Endothelial cell of umbilical vein (primary cell): Measurements from ENCODE around the gene HK1. TPM values are rescaled to one million over a fixed set of nuclear protein-coding genes. Genes with fewer than 3 reads are reported as not detected.

Experiments used
- BruUV-seq: library from RNA; stranded (reverse); fragments of 400-500 nt; replicated peaks from 2 replicates; lab custom pipeline; 2021; lab: Mats Ljungman, UMichigan
- CTCF ChIA-PET: fragments of 300-600, 350-600 bp; sonication (Branson Sonifier 250); formaldehyde crosslinking; loops from one replicate; lab custom pipeline; 2021; ENCODE audit warnings: antibody characterized with exemption, inconsistent platforms; lab: Charles Lee
- POLR2A ChIA-PET: fragments of 300-600, 350-600 bp; sonication (Branson Sonifier 250); formaldehyde crosslinking; loops from one replicate; lab custom pipeline; 2021; ENCODE audit warnings: antibody characterized with exemption, inconsistent platforms; lab: Charles Lee
- DNase-seq: peaks from one replicate; pipeline ENCODE4 v3.0.0-alpha.2; 2011; ENCODE audit warnings: low read depth, low spot score
- FAIRE-seq: peaks from 2 replicates; lab custom pipeline; 2011; peaks lifted over from hg19 to GRCh38; lab: Jason Lieb, UNC
- H2AFZ ChIP-seq: 2 replicates; pipeline ENCODE4 v1.6.0; 2012; ENCODE audit warnings: low read depth, low read length, control low read depth, inconsistent platforms
- H3K27ac ChIP-seq: 2 replicates; pipeline ENCODE4 v1.5.1; 2011; ENCODE audit warnings: low read depth, mild to moderate bottlenecking, control low read depth, low read length, moderate library complexity; ENCODE audit not compliant: insufficient read depth
- H3K27me3 ChIP-seq, 2 experiments: 2 replicates each; pipeline versions ENCODE4 v1.6.0 to v1.6.1; 2011; ENCODE audit warnings: low read length in 2 of 2, mixed read lengths in 1 of 2; ENCODE audit not compliant: control insufficient read depth in 2 of 2, insufficient read depth in 2 of 2
- H3K36me3 ChIP-seq, 2 experiments: 2 replicates in 1 of 2; 3 replicates in 1 of 2; pipeline ENCODE4 v1.5.1; 2011; ENCODE audit warnings: low read length in 2 of 2, mild to moderate bottlenecking in 1 of 2, moderate library complexity in 1 of 2; ENCODE audit not compliant: control insufficient read depth in 2 of 2, insufficient read depth in 2 of 2; ENCODE audit errors: extremely low read depth in 1 of 2
- H3K4me1 ChIP-seq: 3 replicates; pipeline ENCODE4 v1.5.1; 2011; ENCODE audit warnings: mild to moderate bottlenecking, low read length; ENCODE audit not compliant: control insufficient read depth, insufficient read depth; ENCODE audit errors: extremely low read depth
- H3K4me2 ChIP-seq: 2 replicates; pipeline ENCODE4 v1.6.1; 2011; ENCODE audit warnings: low read length, control low read depth, mixed read lengths; ENCODE audit not compliant: insufficient read depth
- H3K4me3 ChIP-seq, 3 experiments: fragments of 200-600 bp in 1 of 3; sonication (generic), shearing (Covaris generic) in 1 of 3; replicated peaks in 1 of 3; 2 replicates each; pipeline ENCODE4 v1.5.1; 2011 to 2016; ENCODE audit warnings: control low read depth in 3 of 3, low read length in 3 of 3, mild to moderate bottlenecking in 2 of 3, inconsistent platforms in 1 of 3, low read depth in 1 of 3, moderate library complexity in 1 of 3; ENCODE audit not compliant: insufficient read depth in 1 of 3
- H3K79me2 ChIP-seq: 2 replicates; pipeline ENCODE4 v1.6.0; 2012; ENCODE audit warnings: low read length, inconsistent platforms; ENCODE audit not compliant: control insufficient read depth, insufficient read depth
- H3K9ac ChIP-seq: replicated peaks from 2 replicates; pipeline ENCODE3; 2011; ENCODE audit warnings: low read length, control low read depth; ENCODE audit not compliant: insufficient read depth; ENCODE audit errors: extremely low read depth
- H3K9me1 ChIP-seq: replicated peaks from 3 replicates; pipeline ENCODE4 v1.6.0; 2011; ENCODE audit warnings: mild to moderate bottlenecking, low read length; ENCODE audit not compliant: control insufficient read depth, insufficient read depth; ENCODE audit errors: extremely low read depth
- H3K9me3 ChIP-seq: replicated peaks from 2 replicates; pipeline ENCODE4 v1.5.1; 2012; ENCODE audit warnings: low read length, inconsistent platforms; ENCODE audit not compliant: control insufficient read depth, insufficient read depth
- H4K20me1 ChIP-seq: replicated peaks from 2 replicates; pipeline ENCODE3; 2011; ENCODE audit warnings: mild to moderate bottlenecking, low read length; ENCODE audit not compliant: control insufficient read depth, insufficient read depth; ENCODE audit errors: extremely low read depth
- CTCF ChIP-seq, 2 donors: IDR thresholded peaks; 1 replicate in 1 of 2; 2 replicates in 1 of 2; pipeline ENCODE4 v1.5.1; 2011; ENCODE audit warnings: low read length in 2 of 2, mild to moderate bottlenecking in 2 of 2, moderate library complexity in 2 of 2, control low read depth in 1 of 2, inconsistent platforms in 1 of 2, low read depth in 1 of 2; ENCODE audit not compliant: insufficient read depth in 1 of 2; ENCODE audit errors: extremely low read depth in 1 of 2
- EZH2 ChIP-seq: IDR thresholded peaks from 2 replicates; pipeline ENCODE4 v1.6.1; 2012; ENCODE audit warnings: borderline replicate concordance, low read depth, mild to moderate bottlenecking, moderate library complexity, low read length, inconsistent platforms; ENCODE audit not compliant: severe bottlenecking
- FOS ChIP-seq: IDR thresholded peaks from 2 replicates; pipeline ENCODE4 v1.6.1; 2011; ENCODE audit warnings: mild to moderate bottlenecking, low read length, moderate library complexity, borderline replicate concordance; ENCODE audit not compliant: insufficient read depth
- GATA2 ChIP-seq: IDR thresholded peaks from 2 replicates; pipeline ENCODE4 v1.7.0; 2011; ENCODE audit warnings: low read depth, mild to moderate bottlenecking, moderate library complexity, mixed read lengths, low read length; ENCODE audit not compliant: insufficient read length, insufficient read depth
- JUN ChIP-seq: IDR thresholded peaks from 2 replicates; pipeline ENCODE4 v1.6.1; 2011; ENCODE audit warnings: borderline replicate concordance, low read depth; ENCODE audit not compliant: insufficient read length, insufficient read depth
- MAX ChIP-seq: IDR thresholded peaks from 2 replicates; pipeline ENCODE4 v1.6.1; 2011; ENCODE audit not compliant: insufficient read depth, insufficient read length
- MYC ChIP-seq: IDR thresholded peaks from one replicate; pipeline ENCODE4 v1.6.1; 2011; ENCODE audit warnings: mild to moderate bottlenecking, low read depth, low read length
- POLR2A ChIP-seq: IDR thresholded peaks from 2 replicates; pipeline ENCODE4 v1.6.1; 2012; ENCODE audit warnings: low read depth, mild to moderate bottlenecking, control low read depth, low read length
- POLR2AphosphoS5 ChIP-seq: IDR thresholded peaks from 2 replicates; pipeline ENCODE4 v1.6.1; 2012; ENCODE audit warnings: low read depth, mild to moderate bottlenecking, control low read depth, low read length, moderate library complexity; ENCODE audit not compliant: insufficient read depth
- dilution Hi-C: fragments of 300-500 bp; cut with MboI; formaldehyde crosslinking; loops from one replicate; pipeline ENCODE4 v1.15.0; 2019; ENCODE audit warnings: low sequenced_read_pairs; ENCODE audit not compliant: extremely low pct_ligation_motif_present
- intact Hi-C: fragments of 100-400 bp; cut with micrococcal nuclease; formaldehyde crosslinking; loops from one replicate; pipeline ENCODE4 v1.10.0; 2022
- polyA plus RNA-seq, 4 experiments: library from polyadenylated mRNA; depleted of rRNA in 3 of 4; stranded (reverse) in 3 of 4; unstranded in 1 of 4; fragments of >200 nt; gene quantifications; 2 replicates each; pipeline versions ENCODE4 v1.2.1 to v1.2.3, GENCODE V29; 2011 to 2012; ENCODE audit warnings: missing spikeins in 1 of 4
- total RNA-seq: library from RNA; stranded (reverse); gene quantifications from 2 replicates; pipeline ENCODE4 v1.2.3, GENCODE V29; 2021

HK1 gene
- total and polyA plus RNA-seq, 2 donors (not counting 3 experiments of a cell fraction or from before 2014, with no cell fraction given), result 50.8 to 121 TPM

- dilution Hi-C loops, result no loop called here
- CTCF ChIA-PET, result no interaction called here
Measured at GRCh38 chr10:69445041-69445440, 166.7 kb downstream of the HK1 start.

More at GRCh38 chr10:69445041-69445440, 166.7 kb downstream of the HK1 start:
- peaks cover 51% of the 10 kb centered on the region for H3K4me1 ChIP-seq
- POLR2A ChIA-PET, result no interaction called here
- no peaks in the 10 kb centered on the region for H3K9me3 ChIP-seq
- H2AFZ ChIP-seq, result peak overlapping the region; percentile 35
- no TSS peak for BruUV-seq
- no peaks in the 10 kb centered on the region for H3K36me3 ChIP-seq
- TF ChIP-seq POLR2A (no peak), MAX (no peak), EZH2 (no peak), MYC (no peak), FOS (no peak), CTCF (IDR thresholded peaks at IDR 0.05; ENCODE audit: extremely low read depth in 1 of 2, insufficient read depth in 1 of 2, low read depth in 1 of 2, low read length in 2 of 2) (no peak), POLR2AphosphoS5 (no peak), JUN (no peak), GATA2 (no peak)
- no peaks in the 10 kb centered on the region for H4K20me1 ChIP-seq
- no peak overlapping the region for H3K4me3 ChIP-seq
- FAIRE-seq (no peak), DNase-seq (no peak)
- no peak overlapping the region for H3K27ac ChIP-seq
- no peaks in the 10 kb centered on the region for H3K27me3 ChIP-seq
- H3K4me2 ChIP-seq, result no peak overlapping the region
- no peak overlapping the region for H3K9ac ChIP-seq
- no peaks in the 10 kb centered on the region for H3K79me2 ChIP-seq
- H3K9me1 ChIP-seq, result no peaks in the 10 kb centered on the region
- intact Hi-C loops, result no loop called here
